Endothelial cell of umbilical vein (primary cell): Measurements from ENCODE around the gene CTSW. TPM values are rescaled to one million over a fixed set of nuclear protein-coding genes. Genes with fewer than 3 reads are reported as not detected.

ENCODE experiments used
- BruUV-seq: library from RNA; stranded (reverse); fragments of 400-500 nt; replicated peaks from 2 replicates; lab custom pipeline; 2021; lab: Mats Ljungman, UMichigan
- CTCF ChIA-PET: fragments of 300-600, 350-600 bp; sonication (Branson Sonifier 250); formaldehyde crosslinking; loops from one replicate; lab custom pipeline; 2021; ENCODE audit warnings: antibody characterized with exemption, inconsistent platforms; lab: Charles Lee
- POLR2A ChIA-PET: fragments of 300-600, 350-600 bp; sonication (Branson Sonifier 250); formaldehyde crosslinking; loops from one replicate; lab custom pipeline; 2021; ENCODE audit warnings: antibody characterized with exemption, inconsistent platforms; lab: Charles Lee
- DNase-seq: peaks from one replicate; pipeline ENCODE4 v3.0.0-alpha.2; 2011; ENCODE audit warnings: low read depth, low spot score
- FAIRE-seq: peaks from 2 replicates; lab custom pipeline; 2011; peaks lifted over from hg19 to GRCh38; lab: Jason Lieb, UNC
- H2AFZ ChIP-seq: 2 replicates; pipeline ENCODE4 v1.6.0; 2012; ENCODE audit warnings: low read depth, low read length, control low read depth, inconsistent platforms
- H3K27ac ChIP-seq: 2 replicates; pipeline ENCODE4 v1.5.1; 2011; ENCODE audit warnings: low read depth, mild to moderate bottlenecking, control low read depth, low read length, moderate library complexity; ENCODE audit not compliant: insufficient read depth
- H3K27me3 ChIP-seq, 2 experiments: 2 replicates each; pipeline versions ENCODE4 v1.6.0 to v1.6.1; 2011; ENCODE audit warnings: low read length in 2 of 2, mixed read lengths in 1 of 2; ENCODE audit not compliant: control insufficient read depth in 2 of 2, insufficient read depth in 2 of 2
- H3K36me3 ChIP-seq, 2 experiments: 2 replicates in 1 of 2; 3 replicates in 1 of 2; pipeline ENCODE4 v1.5.1; 2011; ENCODE audit warnings: low read length in 2 of 2, mild to moderate bottlenecking in 1 of 2, moderate library complexity in 1 of 2; ENCODE audit not compliant: control insufficient read depth in 2 of 2, insufficient read depth in 2 of 2; ENCODE audit errors: extremely low read depth in 1 of 2
- H3K4me1 ChIP-seq: 3 replicates; pipeline ENCODE4 v1.5.1; 2011; ENCODE audit warnings: mild to moderate bottlenecking, low read length; ENCODE audit not compliant: control insufficient read depth, insufficient read depth; ENCODE audit errors: extremely low read depth
- H3K4me2 ChIP-seq: 2 replicates; pipeline ENCODE4 v1.6.1; 2011; ENCODE audit warnings: low read length, control low read depth, mixed read lengths; ENCODE audit not compliant: insufficient read depth
- H3K4me3 ChIP-seq, 3 experiments: fragments of 200-600 bp in 1 of 3; sonication (generic), shearing (Covaris generic) in 1 of 3; replicated peaks in 1 of 3; 2 replicates each; pipeline ENCODE4 v1.5.1; 2011 to 2016; ENCODE audit warnings: control low read depth in 3 of 3, low read length in 3 of 3, mild to moderate bottlenecking in 2 of 3, inconsistent platforms in 1 of 3, low read depth in 1 of 3, moderate library complexity in 1 of 3; ENCODE audit not compliant: insufficient read depth in 1 of 3
- H3K79me2 ChIP-seq: 2 replicates; pipeline ENCODE4 v1.6.0; 2012; ENCODE audit warnings: low read length, inconsistent platforms; ENCODE audit not compliant: control insufficient read depth, insufficient read depth
- H3K9ac ChIP-seq: replicated peaks from 2 replicates; pipeline ENCODE3; 2011; ENCODE audit warnings: low read length, control low read depth; ENCODE audit not compliant: insufficient read depth; ENCODE audit errors: extremely low read depth
- H3K9me1 ChIP-seq: replicated peaks from 3 replicates; pipeline ENCODE4 v1.6.0; 2011; ENCODE audit warnings: mild to moderate bottlenecking, low read length; ENCODE audit not compliant: control insufficient read depth, insufficient read depth; ENCODE audit errors: extremely low read depth
- H3K9me3 ChIP-seq: replicated peaks from 2 replicates; pipeline ENCODE4 v1.5.1; 2012; ENCODE audit warnings: low read length, inconsistent platforms; ENCODE audit not compliant: control insufficient read depth, insufficient read depth
- H4K20me1 ChIP-seq: replicated peaks from 2 replicates; pipeline ENCODE3; 2011; ENCODE audit warnings: mild to moderate bottlenecking, low read length; ENCODE audit not compliant: control insufficient read depth, insufficient read depth; ENCODE audit errors: extremely low read depth
- EZH2 ChIP-seq: IDR thresholded peaks from 2 replicates; pipeline ENCODE4 v1.6.1; 2012; ENCODE audit warnings: borderline replicate concordance, low read depth, mild to moderate bottlenecking, moderate library complexity, low read length, inconsistent platforms; ENCODE audit not compliant: severe bottlenecking
- FOS ChIP-seq: IDR thresholded peaks from 2 replicates; pipeline ENCODE4 v1.6.1; 2011; ENCODE audit warnings: mild to moderate bottlenecking, low read length, moderate library complexity, borderline replicate concordance; ENCODE audit not compliant: insufficient read depth
- JUN ChIP-seq: IDR thresholded peaks from 2 replicates; pipeline ENCODE4 v1.6.1; 2011; ENCODE audit warnings: borderline replicate concordance, low read depth; ENCODE audit not compliant: insufficient read length, insufficient read depth
- MAX ChIP-seq: IDR thresholded peaks from 2 replicates; pipeline ENCODE4 v1.6.1; 2011; ENCODE audit not compliant: insufficient read depth, insufficient read length
- MYC ChIP-seq: IDR thresholded peaks from one replicate; pipeline ENCODE4 v1.6.1; 2011; ENCODE audit warnings: mild to moderate bottlenecking, low read depth, low read length
- POLR2A ChIP-seq: IDR thresholded peaks from 2 replicates; pipeline ENCODE4 v1.6.1; 2012; ENCODE audit warnings: low read depth, mild to moderate bottlenecking, control low read depth, low read length
- POLR2AphosphoS5 ChIP-seq: IDR thresholded peaks from 2 replicates; pipeline ENCODE4 v1.6.1; 2012; ENCODE audit warnings: low read depth, mild to moderate bottlenecking, control low read depth, low read length, moderate library complexity; ENCODE audit not compliant: insufficient read depth
- dilution Hi-C: fragments of 300-500 bp; cut with MboI; formaldehyde crosslinking; loops from one replicate; pipeline ENCODE4 v1.15.0; 2019; ENCODE audit warnings: low sequenced_read_pairs; ENCODE audit not compliant: extremely low pct_ligation_motif_present
- intact Hi-C: fragments of 100-400 bp; cut with micrococcal nuclease; formaldehyde crosslinking; loops from one replicate; pipeline ENCODE4 v1.10.0; 2022
- polyA plus RNA-seq, 4 experiments: library from polyadenylated mRNA; depleted of rRNA in 3 of 4; stranded (reverse) in 3 of 4; unstranded in 1 of 4; fragments of >200 nt; gene quantifications; 2 replicates each; pipeline versions ENCODE4 v1.2.1 to v1.2.3, GENCODE V29; 2011 to 2012; ENCODE audit warnings: missing spikeins in 1 of 4
- total RNA-seq: library from RNA; stranded (reverse); gene quantifications from 2 replicates; pipeline ENCODE4 v1.2.3, GENCODE V29; 2021
- TF ChIP-seq, protein P1 (sequence below), 2 donors: IDR thresholded peaks; 1 replicate in 1 of 2; 2 replicates in 1 of 2; pipeline ENCODE4 v1.5.1; 2011; ENCODE audit warnings: low read length in 2 of 2, mild to moderate bottlenecking in 2 of 2, moderate library complexity in 2 of 2, control low read depth in 1 of 2, inconsistent platforms in 1 of 2, low read depth in 1 of 2; ENCODE audit not compliant: insufficient read depth in 1 of 2; ENCODE audit errors: extremely low read depth in 1 of 2

Gene CTSW
- total and polyA plus RNA-seq, 2 donors (not counting 3 experiments of a cell fraction or from before 2014, with no cell fraction given) = not detected

- intact Hi-C loops = no loop called here
- DNase-seq (no peak), FAIRE-seq (no peak)
- BruUV-seq = no TSS peak
- ChIA-PET CTCF (interaction anchor here (1.1 to 7.1 kb wide), 3 partner anchors 10 to 18 kb away, joined by 3 to 73 read pairs (median 16); partner anchors contain the start of genes CFL1, FIBP and MUS81), POLR2A (interaction anchor here (0.9 to 1.5 kb wide), 3 partner anchors 9 to 21 kb away, joined by 3 to 4 read pairs (median 3); partner anchors contain the start of gene CCDC85B)
- Histone ChIP-seq H3K36me3 (peaks cover 6 to 34% of the 10 kb centered on the region in 2 experiments), H3K9me3 (no peaks in the 10 kb centered on the region), H3K9ac (no peak overlapping the region), H3K4me1 (peaks cover 17% of the 10 kb centered on the region), H3K4me3 (no peak overlapping the region), H4K20me1 (no peaks in the 10 kb centered on the region), H3K4me2 (no peak overlapping the region), H3K9me1 (no peaks in the 10 kb centered on the region), H3K27me3 (no peaks in the 10 kb centered on the region), H3K79me2 (peaks cover 2% of the 10 kb centered on the region), H3K27ac (no peak overlapping the region), H2AFZ (no peak overlapping the region)
- dilution Hi-C loops = no loop called here
- TF ChIP-seq EZH2 (no peak), FOS (no peak), JUN (no peak), POLR2AphosphoS5 (no peak), MYC (no peak), POLR2A (no peak), MAX (no peak)
- TF ChIP-seq, protein P1, sequence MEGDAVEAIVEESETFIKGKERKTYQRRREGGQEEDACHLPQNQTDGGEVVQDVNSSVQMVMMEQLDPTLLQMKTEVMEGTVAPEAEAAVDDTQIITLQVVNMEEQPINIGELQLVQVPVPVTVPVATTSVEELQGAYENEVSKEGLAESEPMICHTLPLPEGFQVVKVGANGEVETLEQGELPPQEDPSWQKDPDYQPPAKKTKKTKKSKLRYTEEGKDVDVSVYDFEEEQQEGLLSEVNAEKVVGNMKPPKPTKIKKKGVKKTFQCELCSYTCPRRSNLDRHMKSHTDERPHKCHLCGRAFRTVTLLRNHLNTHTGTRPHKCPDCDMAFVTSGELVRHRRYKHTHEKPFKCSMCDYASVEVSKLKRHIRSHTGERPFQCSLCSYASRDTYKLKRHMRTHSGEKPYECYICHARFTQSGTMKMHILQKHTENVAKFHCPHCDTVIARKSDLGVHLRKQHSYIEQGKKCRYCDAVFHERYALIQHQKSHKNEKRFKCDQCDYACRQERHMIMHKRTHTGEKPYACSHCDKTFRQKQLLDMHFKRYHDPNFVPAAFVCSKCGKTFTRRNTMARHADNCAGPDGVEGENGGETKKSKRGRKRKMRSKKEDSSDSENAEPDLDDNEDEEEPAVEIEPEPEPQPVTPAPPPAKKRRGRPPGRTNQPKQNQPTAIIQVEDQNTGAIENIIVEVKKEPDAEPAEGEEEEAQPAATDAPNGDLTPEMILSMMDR (IDR thresholded peaks at IDR 0.05; ENCODE audit: extremely low read depth in 1 of 2, insufficient read depth in 1 of 2, low read depth in 1 of 2, low read length in 2 of 2) = no peak
Measured at GRCh38 chr11:65869643-65870306, 9.9 kb upstream of the CTSW start.
